ENCODE results near the gene MICALL1.
"Not testable (repeated sequence)": the region's sequence is repeated elsewhere in the genome, so short reads cannot be mapped to it uniquely, and the experiment has no call there.

GRCh38 chr22:37976022-37976421 lies 69.9 kb downstream of the MICALL1 start:
- TF ChIP-seq CTCF (IDR thresholded peaks at IDR 0.05); ZFX (IDR thresholded peaks at IDR 0.05; ENCODE audit: borderline replicate concordance): not testable (repeated sequence)
